ENCODE data around the gene TM9SF1. TPM values are rescaled to one million over a fixed set of nuclear protein-coding genes. Genes with fewer than 3 reads are reported as not detected.

TM9SF1 gene
- total RNA-seq, 1 donor from 2014 or later: 49.6 TPM

DNA sequence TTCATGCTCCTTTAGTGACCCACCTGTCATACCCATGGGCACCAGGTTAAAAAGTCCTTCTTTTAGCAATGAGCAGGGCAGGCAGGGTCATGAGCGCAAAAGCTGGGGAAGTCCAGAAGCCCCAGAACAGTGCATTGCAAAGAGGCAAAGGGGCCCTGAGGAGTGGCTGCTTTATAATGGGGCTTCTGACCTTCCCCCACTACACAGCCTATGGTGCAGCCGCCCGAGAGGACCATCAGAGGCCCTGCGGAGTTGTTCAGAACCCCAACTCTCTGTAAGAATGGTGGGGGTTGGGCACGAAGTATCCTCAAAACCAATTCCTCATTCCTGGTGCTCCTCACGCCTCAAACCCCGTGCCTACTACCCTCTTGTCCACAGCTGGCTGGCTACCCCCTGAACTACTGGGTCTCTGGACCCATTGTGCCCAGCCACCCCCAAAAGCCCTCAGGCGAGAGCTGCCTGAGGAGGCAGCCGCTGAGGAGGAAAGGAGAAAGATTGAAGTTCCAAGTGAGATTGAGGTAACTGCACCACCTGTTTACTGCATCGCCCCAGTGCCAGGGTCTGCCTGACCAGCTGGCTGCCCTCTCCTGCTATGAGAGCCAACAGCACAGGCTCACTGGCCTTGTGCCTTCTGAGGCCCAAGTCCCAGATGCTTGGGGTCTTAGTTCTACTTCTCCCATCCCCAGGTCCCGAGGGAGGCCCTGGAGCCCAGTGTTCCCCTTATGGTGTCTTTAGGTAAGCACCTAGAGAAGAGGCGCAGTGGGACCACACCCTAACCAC, 16.7 kb downstream of the TM9SF1 start:
- no peak for DNase-seq (ENCODE audit: low spot score)

DNA sequence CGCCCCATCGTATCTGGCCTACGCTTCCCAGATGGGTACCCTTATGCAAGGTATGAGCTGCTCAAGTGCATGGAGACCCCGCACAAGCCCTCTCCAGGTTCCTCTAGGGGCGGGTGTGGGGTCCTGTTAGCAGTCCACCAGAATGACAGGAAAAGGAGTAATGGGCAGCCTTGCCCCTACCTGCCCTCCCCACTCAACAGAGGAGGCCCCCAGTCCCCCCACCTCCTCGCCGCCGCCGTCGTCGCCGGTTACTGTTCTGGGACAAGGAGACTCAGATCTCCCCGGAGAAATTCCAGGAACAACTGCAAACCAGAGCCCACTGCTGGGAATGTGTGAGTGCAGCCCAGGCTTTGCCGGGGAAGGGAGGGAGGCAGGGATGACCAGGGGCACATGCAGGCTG, 17.4 kb downstream of the TM9SF1 start:
- no peak for DNase-seq (ENCODE audit: low spot score)

DNA sequence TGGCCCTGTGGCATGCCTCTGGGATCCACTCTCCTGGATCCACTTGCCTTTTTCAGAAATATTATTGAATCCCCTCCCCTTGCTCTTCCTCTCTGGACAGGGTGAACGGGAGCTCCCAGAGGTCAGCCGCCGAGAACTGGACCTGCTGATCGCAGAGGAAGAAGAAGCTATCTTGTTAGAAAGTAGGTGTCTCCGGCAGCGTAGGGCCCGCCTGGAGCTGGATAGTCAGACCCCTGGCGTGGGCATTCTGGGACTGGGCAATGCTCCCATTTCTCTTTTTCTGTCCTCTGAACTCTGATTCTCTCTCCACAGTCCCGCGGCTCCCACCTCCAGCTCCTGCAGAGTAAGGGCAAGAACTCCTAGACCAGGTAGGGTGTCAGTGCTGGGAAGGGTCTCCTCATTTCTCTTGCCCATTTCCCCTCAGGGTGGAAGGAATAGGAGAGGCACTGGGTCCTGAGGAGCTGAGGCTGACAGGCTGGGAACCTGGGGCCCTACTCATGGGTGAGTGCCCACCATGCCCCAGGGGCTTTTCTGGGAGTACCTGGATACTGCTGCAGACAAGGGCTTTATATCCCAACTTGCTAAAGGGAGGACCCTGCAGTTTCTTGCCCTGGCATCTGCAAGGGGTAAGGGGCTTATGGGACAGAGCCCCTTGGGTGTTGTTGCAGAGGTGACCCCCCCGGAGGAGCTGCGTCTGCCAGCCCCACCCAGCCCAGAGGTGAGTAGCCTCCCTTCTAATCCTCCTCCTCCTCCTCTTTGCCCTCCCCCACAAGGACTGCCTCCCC, 18.0 kb downstream of the TM9SF1 start:
- DNase-seq (ENCODE audit: low spot score): no peak

DNA sequence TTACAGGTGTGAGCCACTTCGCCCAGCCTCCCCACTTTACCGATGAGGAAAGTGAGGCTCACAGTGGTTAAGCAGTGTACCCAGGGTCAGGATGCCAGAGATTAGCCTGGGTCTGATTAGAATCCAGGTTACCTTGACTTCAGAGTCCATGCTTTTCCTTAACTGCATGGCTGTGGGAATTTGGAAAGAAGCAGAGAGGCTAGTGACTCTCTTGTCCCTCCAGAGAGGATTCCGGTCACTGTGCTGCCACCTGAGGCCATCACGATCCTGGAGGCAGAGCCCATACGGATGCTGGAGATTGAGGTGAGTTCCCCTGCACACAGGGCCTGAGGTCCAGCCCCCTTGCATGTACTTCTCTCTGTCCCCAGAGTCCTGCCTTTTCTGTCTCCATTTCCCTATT, 18.6 kb downstream of the TM9SF1 start:
- DNase-seq (ENCODE audit: low spot score): no peak

DNA sequence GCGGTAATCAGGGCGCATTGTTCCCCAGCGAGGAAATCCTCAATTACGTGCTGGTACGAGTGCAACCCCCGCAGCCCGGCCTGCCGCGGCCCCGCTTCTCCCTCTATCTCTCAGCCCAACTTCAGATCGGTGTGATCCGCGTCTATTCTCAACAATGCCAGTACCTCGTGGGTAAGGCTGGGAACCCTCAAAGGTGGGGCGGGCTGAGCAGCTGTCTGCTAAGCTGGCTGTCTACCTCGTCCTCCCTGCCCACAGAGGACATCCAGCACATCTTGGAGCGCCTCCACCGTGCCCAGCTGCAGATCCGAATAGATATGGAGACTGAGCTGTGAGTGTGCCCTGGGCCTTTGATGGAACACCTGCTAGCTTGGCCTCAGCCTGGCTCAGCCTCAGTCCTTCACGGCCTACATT, 22.4 kb downstream of the TM9SF1 start:
- DNase-seq (ENCODE audit: low spot score): no peak

DNA sequence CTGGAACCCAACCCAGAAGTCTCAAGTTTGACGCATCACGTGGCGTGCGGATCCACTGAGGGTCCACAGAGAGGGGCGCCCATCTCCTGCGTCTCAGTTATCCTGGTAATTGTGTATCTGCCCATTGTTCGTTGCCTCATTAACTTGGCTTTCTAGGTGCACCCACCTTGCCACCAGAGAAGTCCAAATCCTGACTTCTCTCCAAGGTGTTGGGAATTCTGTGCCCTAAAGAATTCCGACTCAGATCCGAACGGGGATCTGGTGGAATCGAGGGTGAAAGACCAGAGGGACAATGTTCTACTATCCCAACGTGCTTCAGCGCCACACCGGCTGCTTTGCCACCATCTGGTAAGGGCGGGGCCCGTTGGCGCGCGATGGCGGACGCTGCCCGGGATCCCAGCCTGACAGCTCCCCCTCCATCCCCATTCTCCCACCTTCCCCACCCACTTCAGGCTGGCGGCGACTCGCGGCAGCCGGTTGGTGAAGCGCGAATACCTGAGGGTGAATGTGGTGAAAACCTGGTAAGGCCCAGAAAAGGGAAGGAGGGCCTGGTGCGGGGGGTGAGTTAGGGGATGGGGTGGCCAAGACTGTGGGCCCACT, 22.9 kb downstream of the TM9SF1 start:
- no peak for DNase-seq (ENCODE audit: low spot score)

DNA sequence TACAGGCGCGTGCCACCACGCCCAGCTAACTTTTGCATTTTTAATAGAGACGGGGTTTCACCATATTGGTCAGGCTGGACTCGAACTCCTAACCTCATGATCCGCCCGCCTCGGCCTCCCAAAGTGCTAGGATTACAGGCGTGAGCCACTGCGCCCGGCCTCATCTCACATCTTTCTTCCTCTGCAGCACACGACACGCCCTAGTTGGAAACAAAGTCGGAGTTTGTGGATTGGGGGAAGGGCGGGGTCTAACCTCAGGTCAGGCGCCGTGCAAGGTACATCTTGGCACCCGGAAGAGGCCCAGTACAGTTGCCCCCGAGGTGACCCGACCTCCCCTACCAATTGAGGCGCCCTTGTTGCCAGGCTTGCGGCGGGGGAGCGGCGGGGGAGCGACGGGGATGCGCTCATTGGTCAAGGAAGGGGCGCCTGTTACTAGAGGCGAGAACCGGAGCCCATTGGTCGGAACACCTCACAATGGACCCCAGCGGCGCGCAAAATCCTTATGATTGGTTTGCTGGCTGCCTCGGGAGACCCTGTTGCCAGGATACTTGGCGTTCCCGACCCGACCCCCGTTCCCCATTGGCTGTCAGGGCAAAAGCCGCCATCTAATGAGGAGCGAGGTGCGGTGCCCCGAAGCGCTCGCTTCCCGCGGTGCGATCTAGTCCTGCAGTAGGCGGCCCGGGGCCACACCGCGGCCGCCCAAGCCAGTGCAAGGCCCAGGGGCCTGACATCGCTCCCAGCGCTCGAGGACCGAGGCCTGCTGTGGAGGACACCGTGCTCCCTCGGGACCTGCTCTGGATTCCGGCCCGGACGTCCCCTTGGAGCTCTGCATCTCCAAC, 23.6 kb downstream of the TM9SF1 start, which contains the start of gene REC8:
Gene REC8 (plus strand): TSS at position 659 of the 839 bp plus-strand sequence. CDS start 473 bp downstream, outside the sequence.
- DNase-seq (ENCODE audit: low spot score): peak; percentile 97

DNA sequence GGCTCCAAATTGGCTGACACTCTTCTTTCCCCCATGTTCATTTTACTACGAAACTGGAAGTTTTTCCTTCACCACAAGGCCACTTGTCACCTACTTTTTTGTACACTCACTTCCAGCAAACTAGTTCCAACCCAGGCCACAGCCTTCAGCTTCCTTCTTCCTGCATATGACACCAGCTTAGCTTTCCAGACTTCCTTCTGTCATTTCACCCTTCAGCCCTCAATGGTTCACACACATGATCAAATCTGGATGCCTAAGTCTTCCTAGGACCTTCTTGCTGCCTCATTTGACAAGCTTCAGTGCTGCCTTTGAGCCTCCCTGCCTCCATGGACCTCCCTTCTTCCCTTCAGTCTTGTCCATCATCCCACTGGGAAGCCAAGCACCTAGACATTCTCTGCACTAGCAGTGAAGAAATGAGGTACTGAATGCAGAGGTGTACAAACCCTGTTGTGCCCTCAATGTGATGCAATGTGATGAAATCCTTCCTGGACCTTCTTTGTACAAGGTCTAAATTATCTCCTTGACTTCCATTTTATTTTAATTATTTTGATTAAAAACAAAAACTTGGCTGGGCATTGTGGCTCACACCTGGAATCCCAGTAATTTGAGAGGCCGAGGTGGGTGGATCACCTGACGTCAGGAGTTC, 27.6 kb downstream of the TM9SF1 start:
- no peak for DNase-seq (ENCODE audit: low spot score)

DNA sequence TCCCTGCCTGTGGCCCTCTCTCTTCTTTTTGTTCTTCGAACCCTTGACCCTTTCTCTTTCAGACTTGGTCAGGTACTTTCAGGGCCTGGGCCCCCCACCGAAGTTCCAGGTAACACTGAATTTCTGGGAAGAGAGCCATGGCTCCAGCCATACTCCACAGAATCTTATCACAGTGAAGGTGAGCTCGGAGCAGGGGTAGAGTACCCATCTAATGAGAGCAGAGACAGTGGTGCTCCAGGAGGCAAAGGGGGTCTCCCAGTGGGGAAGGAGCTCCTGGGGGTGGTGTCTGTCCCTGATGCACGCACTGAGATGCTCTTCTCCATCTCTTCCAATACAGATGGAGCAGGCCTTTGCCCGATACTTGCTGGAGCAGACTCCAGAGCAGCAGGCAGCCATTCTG, 29.5 kb downstream of the TM9SF1 start:
- no peak for DNase-seq (ENCODE audit: low spot score)

DNA sequence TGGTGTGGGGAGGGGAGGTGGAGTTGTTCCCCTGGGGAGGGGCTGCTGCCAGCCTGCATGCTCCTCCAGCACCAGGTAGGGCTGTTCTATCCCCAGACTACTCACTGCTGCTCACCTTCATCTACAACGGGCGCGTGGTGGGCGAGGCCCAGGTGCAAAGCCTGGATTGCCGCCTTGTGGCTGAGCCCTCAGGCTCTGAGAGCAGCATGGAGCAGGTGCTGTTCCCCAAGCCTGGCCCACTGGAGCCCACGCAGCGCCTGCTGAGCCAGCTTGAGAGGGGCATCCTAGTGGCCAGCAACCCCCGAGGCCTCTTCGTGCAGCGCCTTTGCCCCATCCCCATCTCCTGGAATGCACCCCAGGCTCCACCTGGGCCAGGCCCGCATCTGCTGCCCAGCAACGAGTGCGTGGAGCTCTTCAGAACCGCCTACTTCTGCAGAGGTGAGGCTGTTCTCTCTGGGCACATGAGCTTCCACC, 30.7 kb downstream of the TM9SF1 start:
- no peak for DNase-seq (ENCODE audit: low spot score)

DNA sequence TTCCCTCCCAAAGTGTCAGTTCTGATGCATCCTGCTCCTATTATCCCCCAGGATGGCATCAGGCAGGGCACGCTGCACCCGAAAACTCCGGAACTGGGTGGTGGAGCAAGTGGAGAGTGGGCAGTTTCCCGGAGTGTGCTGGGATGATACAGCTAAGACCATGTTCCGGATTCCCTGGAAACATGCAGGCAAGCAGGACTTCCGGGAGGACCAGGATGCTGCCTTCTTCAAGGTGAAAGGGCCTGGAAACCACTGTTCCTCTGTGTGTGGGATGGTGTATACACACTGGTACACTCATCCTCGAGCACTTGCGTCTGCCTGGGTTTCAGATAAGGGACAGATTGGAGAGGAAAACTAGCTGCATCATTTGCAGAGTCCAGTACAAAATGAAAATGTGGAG, 33.1 kb downstream of the TM9SF1 start:
- no peak for DNase-seq (ENCODE audit: low spot score)

DNA sequence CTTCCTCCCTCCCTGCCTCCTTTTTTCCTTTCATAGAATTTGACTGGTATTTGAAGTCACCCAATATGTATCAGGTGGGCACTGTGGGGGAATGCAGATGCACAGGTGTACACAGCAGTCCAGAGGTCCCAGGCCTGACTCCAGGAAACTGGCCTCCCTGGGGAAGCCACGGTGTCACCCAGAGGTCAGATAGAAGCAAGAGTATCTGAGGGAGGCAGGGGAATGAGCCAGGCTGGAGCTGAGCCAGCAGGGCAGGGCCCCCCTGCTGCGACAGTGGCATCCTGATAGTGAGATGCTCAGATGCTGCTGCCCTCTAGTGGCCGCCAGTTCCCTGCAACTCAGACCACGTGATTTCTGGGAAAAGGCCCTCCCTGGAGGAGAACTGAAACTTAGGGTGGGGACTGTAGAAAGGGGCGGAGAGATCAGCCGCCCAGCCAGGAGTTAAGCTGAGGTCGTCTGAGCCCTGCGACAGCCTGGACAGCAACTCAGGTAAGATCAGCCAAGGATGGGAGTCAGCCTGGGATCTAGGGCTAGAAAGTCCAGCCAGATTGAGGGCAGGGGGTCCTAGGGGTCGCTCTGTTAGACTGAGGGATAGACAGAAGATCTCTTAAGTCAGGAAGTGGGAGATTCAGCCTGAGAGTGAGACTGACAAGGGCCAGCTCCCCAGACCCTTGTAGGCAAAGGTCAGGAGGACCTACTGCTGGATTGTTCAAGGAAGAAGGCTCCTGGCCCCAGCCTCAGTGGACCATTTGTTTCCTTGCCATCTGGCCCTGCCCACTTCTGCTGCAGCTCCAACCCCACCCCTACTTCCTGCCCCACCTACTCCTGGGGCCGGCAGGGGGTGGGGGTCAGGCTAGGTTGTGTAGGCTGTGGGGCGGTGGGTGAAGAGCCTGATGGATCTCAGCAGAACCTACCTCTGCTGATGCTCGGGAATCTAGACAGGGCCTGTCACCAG, 34.1 kb downstream of the TM9SF1 start, which contains the start of gene IRF9:
Gene IRF9 (plus strand): TSS at position 416 of the 955 bp plus-strand sequence. CDS start 880 bp downstream, outside the sequence.
- peak; percentile 97 for DNase-seq (ENCODE audit: low spot score)

DNA sequence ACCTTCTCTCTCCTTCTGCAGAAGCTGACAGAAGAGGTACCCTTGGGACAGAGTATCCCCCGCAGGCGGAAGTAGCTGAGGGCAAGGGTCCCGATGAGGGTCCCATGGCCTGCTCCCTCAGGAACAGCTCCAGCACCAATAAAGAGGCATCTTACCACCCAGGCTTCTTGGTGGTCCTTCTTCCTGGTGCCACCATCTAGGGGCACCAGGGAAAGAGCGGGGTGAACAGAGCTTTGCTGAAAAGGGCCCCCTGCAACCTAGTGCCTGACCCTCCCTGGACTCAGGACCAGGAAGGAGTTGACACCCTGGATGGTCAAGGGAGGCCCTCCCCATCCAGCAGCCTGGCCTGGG, 34.8 kb downstream of the TM9SF1 start:
- no peak for DNase-seq (ENCODE audit: low spot score)

DNA sequence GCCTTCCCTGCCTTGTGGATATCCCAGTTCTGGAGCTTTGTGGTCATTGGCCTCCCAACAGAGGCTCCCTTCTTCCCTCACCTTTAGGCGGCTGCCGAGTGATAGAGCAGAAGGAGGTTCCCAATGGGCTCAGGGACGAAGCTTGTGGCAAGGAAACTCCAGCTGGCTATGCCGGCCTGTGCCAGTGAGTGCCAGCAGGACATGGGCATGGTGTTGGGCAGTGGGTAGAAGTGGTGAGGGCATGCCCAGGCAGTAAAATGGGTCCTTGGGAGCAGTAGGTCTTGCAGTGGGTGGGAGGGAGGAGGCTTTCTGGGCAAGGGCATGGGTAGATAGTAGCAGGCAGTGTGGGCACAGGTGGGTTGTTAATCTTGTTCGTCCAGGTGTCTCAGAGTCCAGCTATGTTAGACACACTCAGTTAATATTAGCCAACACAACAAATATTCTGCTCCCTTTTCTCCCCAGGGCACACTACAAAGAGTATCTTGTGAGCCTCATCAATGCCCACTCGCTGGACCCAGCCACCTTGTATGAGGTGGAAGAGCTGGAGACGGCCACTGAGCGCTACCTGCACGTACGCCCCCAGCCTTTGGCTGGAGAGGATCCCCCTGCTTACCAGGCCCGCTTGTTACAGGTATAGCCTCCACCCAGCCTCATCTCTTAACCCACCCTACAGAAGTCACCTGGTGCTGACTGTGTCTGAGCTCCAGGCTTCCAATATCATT, 35.3 kb downstream of the TM9SF1 start:
- DNase-seq (ENCODE audit: low spot score): no peak

DNA sequence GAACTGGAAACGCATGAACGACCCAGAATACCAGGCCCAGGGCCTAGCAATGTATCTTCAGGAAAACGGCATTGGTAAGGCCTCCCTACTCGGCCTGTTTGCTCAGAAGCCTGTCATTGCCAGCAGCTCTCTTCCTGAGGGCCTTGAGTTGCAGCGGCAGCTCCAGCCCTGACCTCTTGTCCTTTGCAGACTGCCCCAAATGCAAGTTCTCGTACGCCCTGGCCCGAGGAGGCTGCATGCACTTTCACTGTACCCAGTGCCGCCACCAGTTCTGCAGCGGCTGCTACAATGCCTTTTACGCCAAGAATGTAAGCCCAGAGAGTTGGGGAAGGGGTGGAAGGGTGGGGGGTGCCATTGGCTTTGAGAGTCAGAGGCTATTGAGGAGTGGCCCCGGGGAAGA, 37.9 kb downstream of the TM9SF1 start:
- DNase-seq (ENCODE audit: low spot score): no peak

DNA sequence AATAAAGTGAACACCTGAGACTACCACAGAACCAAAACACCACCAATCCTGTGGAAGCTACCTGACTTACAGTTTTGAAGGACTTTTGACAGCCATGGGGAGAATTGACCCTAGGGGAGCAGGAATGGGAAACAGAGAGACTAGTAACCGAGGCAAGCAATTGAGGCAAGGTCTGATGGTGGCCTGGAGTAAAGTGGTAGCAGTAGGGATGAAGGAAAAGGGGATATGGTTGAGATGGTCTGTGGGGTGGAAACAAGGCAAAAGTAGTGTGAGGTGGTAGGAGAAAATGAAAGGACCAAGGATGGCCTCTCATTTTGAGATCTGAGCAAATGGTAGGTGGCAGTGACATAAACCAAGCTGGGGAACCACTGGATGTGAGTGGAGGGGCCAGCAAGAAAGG, 38.4 kb downstream of the TM9SF1 start:
- no peak for DNase-seq (ENCODE audit: low spot score)

DNA sequence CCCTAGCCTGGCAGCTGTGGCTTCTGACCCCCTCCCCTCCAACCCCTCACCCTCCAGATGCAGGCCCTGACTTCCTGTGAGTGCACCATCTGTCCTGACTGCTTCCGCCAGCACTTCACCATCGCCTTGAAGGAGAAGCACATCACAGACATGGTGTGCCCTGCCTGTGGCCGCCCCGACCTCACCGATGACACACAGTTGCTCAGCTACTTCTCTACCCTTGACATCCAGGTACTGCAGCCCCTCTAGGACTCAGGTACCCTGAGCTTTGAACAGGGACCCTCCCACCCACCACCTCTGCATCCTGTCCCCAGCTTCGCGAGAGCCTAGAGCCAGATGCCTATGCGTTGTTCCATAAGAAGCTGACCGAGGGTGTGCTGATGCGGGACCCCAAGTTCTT, 40.1 kb downstream of the TM9SF1 start:
- no peak for DNase-seq (ENCODE audit: low spot score)

DNA sequence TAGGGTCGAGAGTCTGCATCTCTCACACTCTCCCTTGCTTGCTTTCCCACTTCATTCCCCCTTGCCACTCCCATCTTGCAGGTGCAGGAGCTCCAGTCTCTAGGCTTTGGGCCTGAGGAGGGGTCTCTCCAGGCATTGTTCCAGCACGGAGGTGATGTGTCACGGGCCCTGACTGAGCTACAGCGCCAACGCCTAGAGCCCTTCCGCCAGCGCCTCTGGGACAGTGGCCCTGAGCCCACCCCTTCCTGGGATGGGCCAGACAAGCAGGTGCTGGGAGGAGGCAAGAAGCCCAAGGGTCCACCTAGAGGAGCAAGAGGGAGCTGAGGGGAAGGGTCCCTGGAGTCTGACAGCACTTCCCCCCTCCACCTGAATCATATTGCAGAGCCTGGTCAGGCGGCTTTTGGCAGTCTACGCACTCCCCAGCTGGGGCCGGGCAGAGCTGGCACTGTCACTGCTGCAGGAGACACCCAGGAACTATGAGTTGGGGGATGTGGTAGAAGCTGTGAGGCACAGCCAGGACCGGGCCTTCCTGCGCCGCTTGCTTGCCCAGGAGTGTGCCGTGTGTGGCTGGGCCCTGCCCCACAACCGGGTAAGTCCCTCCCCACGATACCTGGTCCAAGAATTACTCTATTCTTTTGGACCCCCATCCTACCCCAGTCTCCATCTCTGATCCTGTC, 43.7 kb downstream of the TM9SF1 start:
- DNase-seq (ENCODE audit: low spot score): no peak

Data from umbilical cord (tissue), 2 donors.